Gastroesophageal sphincter (tissue), 4 donors: ENCODE data around the gene DNAH10. TPM values are rescaled to one million over a fixed set of nuclear protein-coding genes. Genes with fewer than 3 reads are reported as not detected.

ENCODE experiments used
- ATAC-seq: fragments of 150-250 bp; one replicate; pipeline ENCODE4 v1.9.1; 2016; ENCODE audit warnings: mild to moderate bottlenecking, moderate library complexity
- H3K27ac ChIP-seq, 4 donors: fragments of 200-600 bp; sonication (generic) in 3 of 4; 1 replicate in 3 of 4; 2 replicates in 1 of 4; pipeline ENCODE4 v1.5.1; 2016 to 2019
- H3K27me3 ChIP-seq: fragments of 200-600 bp; sonication (generic); one replicate; pipeline ENCODE4 v1.5.1; 2019
- H3K36me3 ChIP-seq, 2 donors: fragments of 200-600 bp; sonication (generic); one replicate each; pipeline ENCODE4 v1.5.1; 2019; ENCODE audit warnings: control low read depth in 1 of 2
- H3K4me1 ChIP-seq, 3 donors: fragments of 200-600 bp; sonication (generic); 1 replicate in 2 of 3; 2 replicates in 1 of 3; pipeline ENCODE4 v1.5.1; 2016 to 2019; ENCODE audit warnings: control low read depth in 2 of 3
- H3K4me3 ChIP-seq, 2 donors: fragments of 200-600 bp; sonication (generic); one replicate each; pipeline ENCODE4 v1.5.1; 2019; ENCODE audit warnings: mild to moderate bottlenecking in 1 of 2, moderate library complexity in 1 of 2
- H3K9me3 ChIP-seq, 3 donors: fragments of 200-600 bp; sonication (generic); one replicate each; pipeline ENCODE4 v1.5.1; 2017 to 2019; ENCODE audit warnings: control low read depth in 2 of 3
- CTCF ChIP-seq, 4 experiments: fragments of 200-600 bp in 2 of 4; fragments of 450-650 bp in 2 of 4; sonication (generic) in 1 of 4; IDR thresholded peaks; one replicate each; pipeline ENCODE4 v1.5.1; 2017 to 2019; ENCODE audit warnings: antibody characterized with exemption in 4 of 4, mild to moderate bottlenecking in 2 of 4, moderate library complexity in 2 of 4
- EP300 ChIP-seq: sonication (generic); formaldehyde crosslinking; IDR thresholded peaks from one replicate; pipeline ENCODE4 v1.6.1; 2017; ENCODE audit warnings: antibody characterized with exemption, mild to moderate bottlenecking
- POLR2A ChIP-seq, 2 donors: fragments of 450-650 bp; IDR thresholded peaks; one replicate each; pipeline ENCODE4 v1.6.1; 2017; ENCODE audit warnings: antibody characterized with exemption in 2 of 2, mild to moderate bottlenecking in 2 of 2, moderate library complexity in 1 of 2
- POLR2AphosphoS5 ChIP-seq: sonication (generic); formaldehyde crosslinking; IDR thresholded peaks from one replicate; pipeline ENCODE4 v1.6.1; 2017; ENCODE audit warnings: antibody characterized with exemption
- WGBS, 2 donors: methylation state at CpG; one replicate each; pipeline ENCODE4 v1.1.5; 2018; ENCODE audit warnings: low coverage in 1 of 2; 5-methylcytosine and 5-hydroxymethylcytosine counted together
- total RNA-seq, 4 donors: library from RNA; depleted of rRNA; stranded (reverse); fragments of >200 nt; gene quantifications; one replicate each; pipeline ENCODE4 v1.1.0, GENCODE V29; 2016

Gene DNAH10
- total RNA-seq, 4 donors from 2014 or later, result not detected

- Histone ChIP-seq H3K36me3 (no peaks in the 10 kb centered on the region), H3K4me1 (no peaks in the 10 kb centered on the region), H3K4me3 (no peak overlapping the region), H3K27me3 (no peaks in the 10 kb centered on the region), H3K9me3 (peaks cover 0 to 36% (median 0%) of the 10 kb centered on the region in 3 donors), H3K27ac (no peak overlapping the region)
- WGBS, 2 donors, result 80 to 96% methylated on average over 5 of the region's 5 CpGs
- TF ChIP-seq POLR2A (IDR thresholded peaks at IDR 0.05) (no peak), POLR2AphosphoS5 (no peak), EP300 (no peak), CTCF (IDR thresholded peaks at IDR 0.05) (no peak)
- no peak for ATAC-seq
Measured at GRCh38 chr12:123832052-123832451, 70.0 kb downstream of the DNAH10 start.

- Histone ChIP-seq H3K4me3 (no peak overlapping the region), H3K9me3 (peaks cover 0 to 23% (median 0%) of the 10 kb centered on the region in 3 donors), H3K4me1 (no peaks in the 10 kb centered on the region), H3K36me3 (no peaks in the 10 kb centered on the region), H3K27me3 (peaks cover 4% of the 10 kb centered on the region), H3K27ac (no peak overlapping the region)
- ATAC-seq, result no peak
- no peak for TF ChIP-seq POLR2AphosphoS5
- TF ChIP-seq POLR2A (IDR thresholded peaks at IDR 0.05), result no peak
- no peak for TF ChIP-seq EP300
- no peak for TF ChIP-seq CTCF (IDR thresholded peaks at IDR 0.05)
Measured at GRCh38 chr12:123833830-123834229, 71.7 kb downstream of the DNAH10 start.

- H3K4me1 ChIP-seq, result no peaks in the 10 kb centered on the region
- ATAC-seq, result no peak
- H3K27me3 ChIP-seq, result peaks cover 5% of the 10 kb centered on the region
- no peak for TF ChIP-seq EP300
- no peak overlapping the region for H3K4me3 ChIP-seq
- peaks cover 0 to 21% (median 0%) of the 10 kb centered on the region in 3 donors for H3K9me3 ChIP-seq
- no peaks in the 10 kb centered on the region for H3K36me3 ChIP-seq
- WGBS, 2 donors, result 87 to 100% methylated on average over 3 to 4 of the region's 5 CpGs
- no peak overlapping the region for H3K27ac ChIP-seq
Measured at GRCh38 chr12:123834845-123835244, 72.7 kb downstream of the DNAH10 start.

GRCh38 chr12:123836292-123836691 lies 74.2 kb downstream of the DNAH10 start:
- no peak for ATAC-seq
- H3K4me1 ChIP-seq, result no peaks in the 10 kb centered on the region
- H3K36me3 ChIP-seq, result no peaks in the 10 kb centered on the region
- H3K9me3 ChIP-seq, result peaks cover 0 to 21% (median 0%) of the 10 kb centered on the region in 3 donors
- WGBS, 2 donors, result 13 to 25% methylated on average over 2 of the region's 2 CpGs
- H3K4me3 ChIP-seq, result no peak overlapping the region
- TF ChIP-seq POLR2AphosphoS5 (no peak), EP300 (no peak), POLR2A (IDR thresholded peaks at IDR 0.05) (no peak), CTCF (IDR thresholded peaks at IDR 0.05) (no peak)
- H3K27ac ChIP-seq, result no peak overlapping the region
- peaks cover 11% of the 10 kb centered on the region for H3K27me3 ChIP-seq

- peaks cover 21% of the 10 kb centered on the region for H3K27me3 ChIP-seq
- 42 to 62% methylated on average over 5 of the region's 6 CpGs for WGBS, 2 donors
- H3K36me3 ChIP-seq, result no peaks in the 10 kb centered on the region
- H3K27ac ChIP-seq, result no peak overlapping the region
- no peak for ATAC-seq
- H3K4me1 ChIP-seq, result no peaks in the 10 kb centered on the region
- TF ChIP-seq POLR2AphosphoS5, result no peak
- TF ChIP-seq CTCF (IDR thresholded peaks at IDR 0.05), result no peak
- peaks cover 0 to 3% (median 0%) of the 10 kb centered on the region in 3 donors for H3K9me3 ChIP-seq
- no peak overlapping the region for H3K4me3 ChIP-seq
Measured at GRCh38 chr12:123839826-123840225, 77.7 kb downstream of the DNAH10 start.
